Measurements from ENCODE around the gene TAF6L. TPM values are rescaled to one million over a fixed set of nuclear protein-coding genes. Genes with fewer than 3 reads are reported as not detected.
A peak's percentile ranks its signal among the peaks of the same experiment; 100 is the strongest.

TAF6L gene
- polyA plus RNA-seq, 1 donor (not counting 4 experiments of a cell fraction or from before 2014, with no cell fraction given) = 14.7 TPM

GRCh38 chr11:62786318-62787004 lies 15.3 kb downstream of the TAF6L start:
- no peak for FAIRE-seq
- H3K36me3 ChIP-seq (ENCODE audit: control insufficient read depth in 2 of 2, extremely low read depth in 1 of 2, insufficient read depth in 2 of 2, low read length in 2 of 2) = peaks cover 4 to 20% of the 10 kb centered on the region in 2 experiments
- dilution Hi-C loops (cut with MboI; ENCODE audit: extremely low pct_ligation_motif_present, low sequenced_read_pairs) = no loop called here
- no peak for DNase-seq (ENCODE audit: low read depth, low spot score)
- H3K9me1 ChIP-seq (ENCODE audit: control insufficient read depth, extremely low read depth, insufficient read depth, low read length) = no peaks in the 10 kb centered on the region
- peak overlapping the region; percentile 98 for H3K27ac ChIP-seq (ENCODE audit: control insufficient read depth, insufficient read depth, low read length)
- peak overlapping the region; percentile 66 for H3K4me2 ChIP-seq (ENCODE audit: control insufficient read depth, extremely low read depth, insufficient read depth, low read depth, low read length)
- peak overlapping the region; percentile 78 to 100 (median 99) for H3K4me3 ChIP-seq (ENCODE audit: control insufficient read depth in 2 of 3, extremely low read depth in 1 of 3, insufficient read depth in 2 of 3, low read depth in 1 of 3, low read length in 3 of 3)
- peaks cover 35% of the 10 kb centered on the region for H3K79me2 ChIP-seq (ENCODE audit: control insufficient read depth, insufficient read depth, low read length)
- H4K20me1 ChIP-seq (ENCODE audit: control insufficient read depth, extremely low read depth, insufficient read depth, low read length) = no peaks in the 10 kb centered on the region
- TF ChIP-seq EZH2 (IDR thresholded peaks at IDR 0.05; ENCODE audit: low read length) (no peak), CTCF (optimal IDR thresholded peaks at IDR 0.05 in 1 of 3, IDR thresholded peaks at IDR 0.05 in 1 of 3, conservative IDR thresholded peaks at IDR 0.05 in 1 of 3; ENCODE audit: extremely low read depth in 1 of 3, insufficient read depth in 2 of 3, low read length in 3 of 3) (peak; percentile 91 to 100 (median 92))
- peak overlapping the region; percentile 29 for H2AFZ ChIP-seq (ENCODE audit: control insufficient read depth, low read length)
- H3K9me3 ChIP-seq (ENCODE audit: control insufficient read depth, low read depth, low read length) = no peaks in the 10 kb centered on the region
- peak overlapping the region; percentile 97 for H3K9ac ChIP-seq (ENCODE audit: control insufficient read depth, extremely low read depth, insufficient read depth, low read length)
- no peaks in the 10 kb centered on the region for H3K27me3 ChIP-seq (ENCODE audit: control insufficient read depth, extremely low read depth, insufficient read depth, low read length)
- peaks cover 26% of the 10 kb centered on the region for H3K4me1 ChIP-seq (ENCODE audit: control insufficient read depth, extremely low read depth, insufficient read depth, low read length)

GRCh38 chr11:62787005-62787759 lies 16.0 kb downstream of the TAF6L start, which contains the start of gene TMEM179B:
TMEM179B (plus strand) TSS chr11:62787402; CDS start chr11:62787432, 30 bp downstream.
- Histone ChIP-seq H3K79me2 (ENCODE audit: control insufficient read depth, insufficient read depth, low read length) (peaks cover 38% of the 10 kb centered on the region), H2AFZ (ENCODE audit: control insufficient read depth, low read length) (peak within 1 kb of the TSS; percentile 75), H4K20me1 (ENCODE audit: control insufficient read depth, extremely low read depth, insufficient read depth, low read length) (no peaks in the 10 kb centered on the region), H3K36me3 (ENCODE audit: control insufficient read depth in 2 of 2, extremely low read depth in 1 of 2, insufficient read depth in 2 of 2, low read length in 2 of 2) (peaks cover 0 to 21% of the 10 kb centered on the region in 2 experiments), H3K27me3 (ENCODE audit: control insufficient read depth, extremely low read depth, insufficient read depth, low read length) (no peaks in the 10 kb centered on the region), H3K9me3 (ENCODE audit: control insufficient read depth, low read depth, low read length) (no peaks in the 10 kb centered on the region), H3K27ac (ENCODE audit: control insufficient read depth, insufficient read depth, low read length) (peak within 1 kb of the TSS; percentile 98), H3K9ac (ENCODE audit: control insufficient read depth, extremely low read depth, insufficient read depth, low read length) (peak within 1 kb of the TSS; percentile 97), H3K4me1 (ENCODE audit: control insufficient read depth, extremely low read depth, insufficient read depth, low read length) (peaks cover 29% of the 10 kb centered on the region), H3K4me2 (ENCODE audit: control insufficient read depth, extremely low read depth, insufficient read depth, low read depth, low read length) (peak within 1 kb of the TSS; percentile 66), H3K9me1 (ENCODE audit: control insufficient read depth, extremely low read depth, insufficient read depth, low read length) (no peaks in the 10 kb centered on the region), H3K4me3 (ENCODE audit: control insufficient read depth in 2 of 3, extremely low read depth in 1 of 3, insufficient read depth in 2 of 3, low read depth in 1 of 3, low read length in 3 of 3) (peak within 1 kb of the TSS; percentile 78 to 100 (median 99))
- DNase-seq (ENCODE audit: low read depth, low spot score) (peak; percentile 86), FAIRE-seq (no peak)
- TF ChIP-seq EZH2 (IDR thresholded peaks at IDR 0.05; ENCODE audit: low read length) = no peak
- TF ChIP-seq CTCF (optimal IDR thresholded peaks at IDR 0.05 in 1 of 3, IDR thresholded peaks at IDR 0.05 in 1 of 3, conservative IDR thresholded peaks at IDR 0.05 in 1 of 3; ENCODE audit: extremely low read depth in 1 of 3, insufficient read depth in 2 of 3, low read length in 3 of 3) = peak; percentile 47 to 80 (median 71)
- dilution Hi-C loops (cut with MboI; ENCODE audit: extremely low pct_ligation_motif_present, low sequenced_read_pairs) = no loop called here

All from keratinocyte (primary cell).